Superior temporal gyrus (tissue), 1 donor: Measurements from ENCODE around the gene KCNA4.
A peak's percentile ranks its signal among the peaks of the same experiment; 100 is the strongest.
"Not testable (repeated sequence)": the region's sequence is repeated elsewhere in the genome, so short reads cannot be mapped to it uniquely, and the experiment has no call there.

ENCODE experiments used
- DNase-seq: peaks from one replicate; pipeline ENCODE4 v3.0.0-alpha.2; 2016; ENCODE audit errors: extremely low spot score

Gene KCNA4

DNA sequence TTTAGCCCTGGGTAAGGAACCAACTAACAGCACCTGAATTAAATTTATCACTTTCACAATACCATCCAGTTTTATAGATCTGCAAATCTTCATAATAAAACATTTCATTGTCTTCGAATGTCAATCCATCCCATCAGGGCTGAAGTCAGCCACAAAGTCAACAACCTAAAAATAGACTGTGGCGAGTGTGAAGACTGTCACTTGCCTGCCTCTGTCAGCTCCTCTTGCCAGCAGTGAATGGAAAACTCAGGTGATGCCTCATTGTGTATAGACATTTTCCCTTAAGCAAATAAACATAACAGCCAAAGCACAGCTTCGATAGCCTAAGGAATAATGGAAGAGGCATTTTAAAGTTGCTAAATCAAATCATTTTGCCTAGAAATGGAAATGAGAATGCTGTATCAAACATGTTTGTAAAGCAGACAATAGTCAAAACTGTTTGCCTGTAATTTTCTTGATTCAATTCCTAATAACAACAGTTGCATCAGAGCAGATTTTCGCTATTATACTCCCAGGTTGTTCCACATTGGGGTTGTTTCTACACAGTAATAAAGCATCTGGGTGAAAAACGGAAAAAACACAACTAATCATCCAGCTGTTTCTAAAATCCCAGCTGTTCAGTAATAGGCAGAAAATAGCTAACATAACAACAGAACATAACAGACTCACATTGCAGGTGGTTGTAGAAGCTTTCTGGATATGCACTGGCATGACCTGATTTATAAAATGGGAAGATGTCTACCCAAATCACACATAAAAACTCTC, 15.7 kb downstream of the KCNA4 start:
- DNase-seq: no peak

DNA sequence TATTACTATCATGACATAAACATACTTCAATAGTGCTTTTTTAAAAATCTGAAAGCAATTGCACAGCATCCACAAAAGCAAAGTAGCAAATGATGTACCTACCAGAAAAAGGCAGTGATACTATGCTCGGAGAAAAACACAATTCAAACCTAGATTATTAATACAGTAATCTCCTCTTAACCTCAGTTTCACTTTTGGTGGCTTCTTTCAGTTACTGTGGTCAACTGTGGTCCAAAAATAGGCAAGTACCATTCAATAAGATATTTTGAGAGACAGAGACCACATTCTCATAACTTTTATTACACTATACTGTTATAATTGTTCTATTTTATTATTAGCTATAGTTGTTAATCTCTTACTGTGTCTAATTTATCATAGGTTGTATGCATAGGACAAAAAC, 20.8 kb downstream of the KCNA4 start:
- DNase-seq: no peak

DNA sequence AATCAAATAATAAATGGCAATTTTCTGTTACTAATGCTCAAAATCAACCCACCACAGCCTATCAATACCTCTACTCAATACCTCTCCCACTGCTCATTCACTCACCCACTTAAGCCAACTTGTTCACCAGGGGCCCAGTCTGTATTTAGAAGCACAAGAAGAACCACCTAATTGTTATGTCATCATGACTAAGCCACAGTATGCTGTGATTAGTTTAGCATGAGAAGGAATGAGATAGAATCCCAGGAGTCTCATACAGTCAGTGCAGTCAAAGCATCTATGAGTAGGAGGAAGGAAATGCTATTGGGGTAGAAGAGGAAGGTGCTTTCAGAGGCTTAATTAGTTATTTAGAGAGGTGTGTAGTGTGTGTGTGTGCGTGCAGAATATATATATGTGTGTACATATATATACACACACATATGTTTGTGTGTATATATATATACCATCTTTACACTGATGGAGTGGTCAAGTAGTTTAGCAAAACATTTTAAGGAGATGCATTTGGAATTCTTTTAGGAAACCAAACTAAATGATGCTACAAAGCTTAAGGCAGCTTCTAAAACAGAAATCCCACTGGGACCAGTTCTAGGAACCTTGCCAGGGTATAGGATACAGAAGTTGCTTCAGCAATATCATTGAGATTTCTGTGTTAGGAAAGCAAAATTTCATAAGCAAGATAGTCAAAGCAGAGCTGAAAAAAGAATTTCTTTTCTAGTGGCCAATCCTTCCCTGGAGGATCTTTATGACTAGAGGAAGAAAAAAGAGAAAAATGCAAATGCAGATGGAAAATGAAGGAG, 27.5 kb downstream of the KCNA4 start:
- no peak for DNase-seq

DNA sequence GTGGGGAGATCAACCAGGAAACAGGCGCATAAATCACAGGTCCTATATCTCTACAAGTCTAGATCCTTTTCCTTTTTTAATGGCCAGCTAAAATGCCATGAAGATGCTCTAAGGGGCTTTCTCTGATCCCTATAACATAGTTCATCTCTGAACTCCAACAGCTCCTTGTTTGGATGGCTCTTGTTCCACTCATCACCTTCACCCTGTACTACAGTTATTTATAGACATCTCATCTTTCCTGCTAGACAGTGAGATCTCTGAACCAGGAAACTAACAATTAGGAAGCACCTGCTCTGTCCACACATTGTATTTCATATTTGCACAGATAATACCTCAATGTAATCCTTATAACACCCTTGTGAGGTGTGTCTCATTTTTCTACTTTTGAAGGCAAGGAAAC, 31.6 kb downstream of the KCNA4 start:
- no peak for DNase-seq

DNA sequence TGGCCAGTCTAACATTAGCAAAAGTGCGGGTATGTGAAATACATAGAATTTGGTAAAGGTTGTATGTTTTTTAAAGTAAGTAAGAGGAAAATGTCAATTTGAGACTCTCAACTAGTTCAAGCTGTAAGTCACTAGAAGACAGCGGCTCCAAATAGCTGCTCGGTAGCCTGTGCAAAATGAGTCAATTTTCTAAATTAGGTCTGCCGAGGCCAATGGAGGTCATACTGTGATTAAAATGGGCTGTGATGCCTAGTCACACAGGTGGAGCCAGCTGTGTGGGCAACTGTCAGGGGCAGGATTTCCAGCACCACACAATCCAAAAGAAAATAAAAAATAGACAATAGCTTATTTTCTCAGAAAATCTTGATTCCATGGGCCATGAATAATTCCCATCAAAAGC, 32.3 kb downstream of the KCNA4 start:
- no peak for DNase-seq

DNA sequence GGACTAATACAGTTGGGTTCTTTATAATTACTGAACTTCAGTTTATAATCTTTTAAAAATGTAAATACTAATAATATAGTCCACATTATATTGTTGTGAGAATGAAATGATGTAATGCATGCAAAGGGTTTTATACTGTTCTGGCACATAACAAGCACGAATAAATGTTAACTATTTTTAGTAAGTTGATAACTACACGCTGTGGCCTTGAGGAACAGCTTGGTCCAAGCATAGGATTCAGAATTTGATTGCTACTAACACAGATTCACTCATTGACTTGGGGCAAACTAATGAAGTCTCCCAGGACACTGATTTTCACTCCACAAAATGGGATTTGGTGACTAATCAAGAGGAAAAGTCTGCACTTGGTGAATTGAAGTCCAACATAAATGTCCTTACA, 38.3 kb downstream of the KCNA4 start:
- DNase-seq: no peak

DNA sequence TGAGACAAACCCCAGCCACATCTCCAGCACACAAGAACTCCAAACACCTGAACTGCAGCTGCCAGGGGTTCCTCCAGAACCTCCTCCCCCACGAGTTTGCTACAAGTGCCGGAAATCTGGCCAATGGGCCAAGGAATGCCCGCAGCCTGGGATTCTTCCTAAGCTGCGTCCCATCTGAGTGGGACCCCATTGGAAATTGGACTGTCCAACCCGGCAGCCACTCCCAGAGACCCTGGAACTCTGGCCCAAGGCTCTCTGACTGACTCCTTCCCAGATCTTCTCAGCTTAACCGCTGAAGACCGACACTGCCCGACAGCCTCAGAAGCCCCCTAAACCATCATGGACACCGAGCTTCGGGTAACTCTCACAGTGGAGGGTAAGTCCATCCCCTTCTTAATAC, 41.2 kb downstream of the KCNA4 start:
- not testable (repeated sequence) for DNase-seq

DNA sequence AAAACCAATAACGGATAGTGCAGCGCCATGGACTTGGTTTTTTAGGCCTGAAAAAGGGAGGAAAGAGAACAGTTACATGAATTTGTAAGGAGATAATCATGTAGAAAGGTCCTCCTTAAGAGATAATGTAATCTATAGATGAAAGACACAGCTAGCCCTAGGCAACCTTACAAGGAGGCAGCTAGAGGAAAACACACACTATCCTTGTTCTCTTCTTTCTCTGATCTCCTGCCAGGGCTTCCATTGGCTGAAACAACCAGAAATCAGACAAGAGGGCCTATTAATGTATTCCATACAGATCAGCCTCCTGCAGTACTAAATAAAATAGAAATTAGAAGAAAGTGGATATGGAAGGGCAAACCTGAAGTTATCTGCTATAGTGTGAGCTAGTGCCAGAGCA, 53.0 kb downstream of the KCNA4 start:
- DNase-seq: peak; percentile 24

DNA sequence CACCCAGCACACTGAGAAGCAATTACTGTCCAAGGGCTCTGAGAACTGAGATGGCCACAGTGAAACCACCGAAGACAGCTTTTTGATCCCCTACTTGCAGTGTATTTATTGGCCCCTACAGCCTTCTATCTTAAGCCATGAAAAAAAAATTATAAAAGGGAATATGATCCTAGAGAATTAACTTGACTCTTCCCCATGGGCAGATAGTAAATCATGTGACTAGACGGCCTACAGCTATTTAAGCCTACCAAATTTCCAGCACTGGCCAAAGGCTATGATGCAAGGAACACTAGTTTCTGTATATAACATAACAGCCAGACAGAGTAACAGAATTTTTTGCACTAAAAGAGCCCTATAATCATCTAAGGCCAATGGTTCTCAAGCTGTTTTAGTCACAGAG, 53.8 kb downstream of the KCNA4 start:
- DNase-seq: no peak

DNA sequence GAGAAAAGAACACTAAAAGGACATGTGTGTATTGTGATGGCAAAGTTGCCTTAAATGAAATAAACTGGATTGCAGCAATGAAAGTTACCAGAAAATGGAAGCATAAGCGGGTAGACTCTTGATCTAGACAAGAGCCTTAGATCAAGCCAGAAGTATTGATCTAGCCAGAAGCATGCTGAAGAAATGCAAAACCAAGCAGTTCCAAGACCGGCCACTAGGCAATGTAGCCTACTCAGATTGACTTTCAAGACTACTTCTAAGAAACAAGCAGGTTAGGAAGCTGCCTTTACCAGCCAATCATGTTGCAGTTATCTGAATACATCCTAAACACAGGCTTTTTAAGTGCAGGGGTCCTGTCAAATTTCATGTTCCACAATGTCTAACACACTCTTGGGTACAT, 54.6 kb downstream of the KCNA4 start:
- no peak for DNase-seq
